Cardiac muscle cell (in vitro differentiated cells and primary cell): ENCODE results near the gene CXCL5. TPM values are rescaled to one million over a fixed set of nuclear protein-coding genes. Genes with fewer than 3 reads are reported as not detected.

Experiments used
- DNase-seq, 2 donors: peaks; one replicate each; pipeline versions ENCODE4 v3.0.0 to v3.0.0-alpha.2; 2010 to 2017; ENCODE audit warnings: low read depth in 1 of 2, low spot score in 1 of 2
- H3K27ac ChIP-seq: fragments of 200-600 bp; sonication (generic); 2 replicates; pipeline ENCODE4 v1.5.1; 2016
- H3K27me3 ChIP-seq: fragments of 200-600 bp; sonication (generic); 2 replicates; pipeline ENCODE4 v1.6.0; 2016; ENCODE audit warnings: control low read depth
- H3K36me3 ChIP-seq: fragments of 200-600 bp; sonication (generic); 2 replicates; pipeline ENCODE4 v1.5.1; 2016; ENCODE audit warnings: control low read depth
- H3K4me1 ChIP-seq: fragments of 200-600 bp; sonication (generic); 2 replicates; pipeline ENCODE4 v1.8.1; 2017; ENCODE audit warnings: low read depth, mild to moderate bottlenecking, mixed run types
- H3K4me3 ChIP-seq: fragments of 200-600 bp; sonication (generic); 2 replicates; pipeline ENCODE4 v1.5.1; 2016; ENCODE audit warnings: mild to moderate bottlenecking
- H3K9me3 ChIP-seq: fragments of 200-600 bp; sonication (generic); 2 replicates; pipeline ENCODE4 v1.5.1; 2017; ENCODE audit warnings: low read depth, mild to moderate bottlenecking, control low read depth
- CTCF ChIP-seq: IDR thresholded peaks from 2 replicates; pipeline ENCODE4 v1.5.1; 2012; ENCODE audit warnings: low read depth, mild to moderate bottlenecking, low read length
- polyA plus RNA-seq: library from polyadenylated mRNA; unstranded; fragments of >200 nt; fragmentation: Nextera tagmentation; extraction: Ambion mirVana; gene quantifications from 2 replicates; pipeline ENCODE4 v1.2.1, GENCODE V29; 2016
- total RNA-seq: library from RNA; depleted of rRNA; stranded (reverse); fragments of >200 nt; gene quantifications from 2 replicates; pipeline ENCODE4 v1.2.3, GENCODE V29; 2016

CXCL5 gene
- total and polyA plus RNA-seq, 2 experiments from 2014 or later = not detected

GRCh38 chr4:74028504-74028903 is 30.0 kb upstream of the CXCL5 start:
- TF ChIP-seq CTCF = no peak
- Histone ChIP-seq H3K9me3 (no peaks in the 10 kb centered on the region), H3K4me1 (no peaks in the 10 kb centered on the region), H3K27me3 (no peaks in the 10 kb centered on the region), H3K4me3 (no peak overlapping the region), H3K36me3 (no peaks in the 10 kb centered on the region), H3K27ac (no peak overlapping the region)
- no peak for DNase-seq

GRCh38 chr4:74023709-74024108 is 25.2 kb upstream of the CXCL5 start:
- no peak for TF ChIP-seq CTCF
- Histone ChIP-seq H3K4me1 (no peaks in the 10 kb centered on the region), H3K4me3 (no peak overlapping the region), H3K27ac (no peak overlapping the region), H3K27me3 (no peaks in the 10 kb centered on the region), H3K36me3 (no peaks in the 10 kb centered on the region), H3K9me3 (no peaks in the 10 kb centered on the region)
- no peak for DNase-seq

- no peak overlapping the region for H3K4me3 ChIP-seq
- no peaks in the 10 kb centered on the region for H3K27me3 ChIP-seq
- no peaks in the 10 kb centered on the region for H3K36me3 ChIP-seq
- no peak for DNase-seq
- no peaks in the 10 kb centered on the region for H3K9me3 ChIP-seq
- no peak overlapping the region for H3K27ac ChIP-seq
- no peak for TF ChIP-seq CTCF
- H3K4me1 ChIP-seq = no peaks in the 10 kb centered on the region
Observed at GRCh38 chr4:74021601-74022000, 23.1 kb upstream of the CXCL5 start.

- Histone ChIP-seq H3K36me3 (no peaks in the 10 kb centered on the region), H3K9me3 (no peaks in the 10 kb centered on the region), H3K27ac (no peak overlapping the region), H3K27me3 (no peaks in the 10 kb centered on the region), H3K4me3 (no peak overlapping the region), H3K4me1 (no peaks in the 10 kb centered on the region)
- TF ChIP-seq CTCF = no peak
- no peak for DNase-seq
Observed at GRCh38 chr4:74018771-74019170, 20.3 kb upstream of the CXCL5 start.

- Histone ChIP-seq H3K36me3 (no peaks in the 10 kb centered on the region), H3K4me1 (no peaks in the 10 kb centered on the region), H3K27me3 (no peaks in the 10 kb centered on the region), H3K27ac (no peak overlapping the region), H3K9me3 (no peaks in the 10 kb centered on the region), H3K4me3 (no peak overlapping the region)
- DNase-seq = no peak
- TF ChIP-seq CTCF = no peak
Observed at GRCh38 chr4:74018116-74018515, 19.6 kb upstream of the CXCL5 start.

- H3K4me3 ChIP-seq = no peak overlapping the region
Observed at GRCh38 chr4:74016068-74016467, 17.6 kb upstream of the CXCL5 start.

More at GRCh38 chr4:74016068-74016467, 17.6 kb upstream of the CXCL5 start:
- Histone ChIP-seq H3K27me3 (no peaks in the 10 kb centered on the region), H3K9me3 (no peaks in the 10 kb centered on the region), H3K4me1 (no peaks in the 10 kb centered on the region), H3K36me3 (no peaks in the 10 kb centered on the region), H3K27ac (no peak overlapping the region)
- DNase-seq = no peak
- TF ChIP-seq CTCF = no peak
